DMS 273 treated with DMSO at 0.1 percent for 48 hours (cell line): ENCODE data around the gene SAMD4B.

Source experiments
- DNase-seq: peaks from one replicate; lab custom pipeline; 2025; lab: John Stamatoyannopoulos, UW

Gene SAMD4B

GRCh38 chr19:39397360-39398296 is 55.4 kb downstream of the SAMD4B start:
- peak; percentile 21 for DNase-seq

DNA sequence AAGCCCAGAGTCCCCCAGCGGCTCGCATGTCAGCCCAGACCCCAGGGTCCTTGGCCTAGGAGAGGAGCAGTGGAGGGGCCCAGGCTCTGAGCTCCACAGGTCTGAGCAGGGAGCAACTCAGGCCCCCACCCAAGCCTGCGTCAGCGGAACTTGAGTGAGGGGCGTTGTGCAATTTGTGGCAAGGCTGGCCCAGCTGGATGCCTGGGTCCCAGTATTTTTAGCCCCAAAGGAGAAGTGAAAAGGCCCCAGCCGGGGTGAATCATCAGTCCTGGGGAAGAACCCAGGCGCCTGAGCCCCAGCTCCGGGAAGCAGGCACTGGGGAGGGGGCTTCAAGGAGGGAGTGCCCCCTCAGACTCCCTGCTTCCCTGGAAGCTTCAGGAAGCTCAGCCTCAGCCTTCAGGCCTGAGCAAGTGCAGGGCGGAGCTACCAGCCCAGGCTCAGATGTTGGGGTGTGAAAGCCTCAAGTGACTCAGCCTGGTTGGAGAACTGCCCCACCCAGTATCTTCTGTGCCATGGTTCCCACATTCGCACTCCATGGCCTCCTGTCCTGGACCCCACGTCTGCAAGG is 56.2 kb downstream of the SAMD4B start:
- no peak for DNase-seq

GRCh38 chr19:39399668-39400050 is 57.4 kb downstream of the SAMD4B start:
- no peak for DNase-seq

GRCh38 chr19:39400061-39400460 is 57.8 kb downstream of the SAMD4B start:
- no peak for DNase-seq

DNA sequence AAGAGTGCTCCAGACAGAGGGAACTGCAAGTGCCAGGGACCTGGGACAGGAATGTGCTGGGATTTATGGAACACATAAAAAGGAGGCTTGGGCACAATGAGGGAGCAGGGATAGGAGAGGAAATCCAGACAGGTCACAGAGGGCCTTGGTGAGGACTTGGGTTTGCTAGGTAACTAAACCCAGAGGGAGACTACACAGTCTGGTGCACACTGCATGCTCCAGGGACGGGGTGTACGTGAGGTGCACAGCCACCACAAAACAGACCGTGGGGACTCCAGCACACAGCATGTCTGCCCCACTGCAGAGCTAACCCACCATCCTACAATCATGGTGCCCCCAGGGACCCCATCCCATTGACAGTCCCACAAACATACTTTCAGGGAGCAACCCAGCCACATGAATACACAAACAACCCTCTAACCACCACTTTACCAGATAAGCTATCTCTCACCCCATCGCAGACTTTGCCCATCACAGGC is 58.9 kb downstream of the SAMD4B start:
- DNase-seq, result no peak

- DNase-seq, result no peak
Measured at GRCh38 chr19:39401549-39402345, 59.5 kb downstream of the SAMD4B start.

DNA sequence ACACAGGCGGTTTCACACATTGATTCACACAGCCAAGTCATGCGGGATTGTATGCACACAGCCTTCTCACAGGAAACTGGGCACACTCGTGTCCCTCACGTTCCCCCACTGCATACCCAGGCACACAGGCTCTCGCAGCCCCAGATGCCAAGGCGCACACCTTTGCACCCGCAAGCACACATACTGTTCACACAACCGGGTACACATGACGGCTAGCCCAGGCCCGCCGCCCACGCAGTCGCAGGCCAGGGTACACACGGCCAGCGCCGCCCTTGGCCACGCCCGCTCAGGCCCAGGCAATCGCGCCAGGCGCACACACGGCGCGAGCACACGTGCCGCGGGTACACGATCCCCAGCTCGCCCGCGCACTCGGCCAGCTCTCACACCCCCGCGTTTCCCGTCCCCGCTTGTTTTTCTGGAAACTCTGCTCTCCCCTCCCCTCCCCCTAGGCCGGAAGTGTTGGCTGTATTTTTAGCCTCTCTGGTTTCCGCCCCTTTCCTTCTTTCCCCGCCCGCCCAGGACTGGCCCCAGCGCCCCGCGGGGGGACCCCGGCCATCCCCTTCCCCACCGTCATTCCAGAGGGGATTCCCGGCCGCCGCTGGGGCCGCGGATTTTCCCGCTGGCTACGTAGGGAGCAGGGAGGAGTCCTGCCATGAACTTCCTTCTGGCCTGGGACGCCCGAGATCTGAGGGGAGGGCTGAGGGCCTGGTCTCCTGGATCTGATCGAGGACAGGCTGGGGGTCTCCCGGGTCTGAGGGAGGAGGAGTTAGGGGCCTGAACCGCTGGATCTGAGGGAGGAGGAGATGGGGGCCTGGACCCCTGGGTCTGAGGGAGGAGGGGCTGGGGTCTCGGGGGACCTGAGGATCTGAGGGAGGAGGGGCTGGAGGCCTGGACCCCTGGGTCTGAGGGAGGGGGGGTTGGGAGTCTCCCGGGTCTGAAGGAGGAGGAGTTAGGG is 60.4 kb downstream of the SAMD4B start:
- DNase-seq, result peak; percentile 25

GRCh38 chr19:39403331-39404312 is 61.4 kb downstream of the SAMD4B start:
- peak; percentile 30 for DNase-seq

DNA sequence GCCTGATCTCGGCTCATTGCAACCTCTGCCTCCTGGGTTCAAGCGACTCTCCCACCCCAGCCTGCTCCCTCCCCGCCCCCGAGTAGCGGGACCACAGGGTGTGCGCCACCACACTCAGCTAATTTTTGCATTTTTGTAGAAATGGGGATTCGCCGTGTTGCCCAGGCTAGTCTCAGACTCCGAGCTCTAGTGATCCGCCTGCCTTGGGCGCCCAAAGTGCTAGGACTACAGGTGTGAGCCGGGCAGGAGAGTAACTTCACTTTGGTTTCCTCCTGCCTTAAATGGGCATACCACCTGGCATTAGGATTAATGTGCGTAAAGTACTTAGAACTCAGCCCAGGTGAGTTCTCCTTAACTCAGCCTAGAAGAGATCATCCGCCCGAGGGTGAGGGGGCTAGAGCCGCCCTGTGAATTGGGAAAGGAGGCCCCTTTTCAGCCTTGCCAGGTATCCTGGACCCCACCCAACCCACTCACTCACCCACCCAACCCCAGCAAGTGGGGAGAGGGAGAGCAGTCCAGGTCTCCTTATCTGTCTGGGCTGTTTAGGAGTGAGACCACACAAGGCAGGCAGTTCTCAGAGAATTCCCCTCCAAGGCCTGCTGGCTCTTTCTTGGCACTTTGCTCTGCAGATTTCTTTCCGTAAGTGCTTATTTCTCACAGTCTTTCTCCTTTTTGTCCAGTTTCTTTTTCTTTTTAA is 63.2 kb downstream of the SAMD4B start:
- DNase-seq, result no peak

- no peak for DNase-seq
Measured at GRCh38 chr19:39405958-39406655, 63.9 kb downstream of the SAMD4B start.

DNA sequence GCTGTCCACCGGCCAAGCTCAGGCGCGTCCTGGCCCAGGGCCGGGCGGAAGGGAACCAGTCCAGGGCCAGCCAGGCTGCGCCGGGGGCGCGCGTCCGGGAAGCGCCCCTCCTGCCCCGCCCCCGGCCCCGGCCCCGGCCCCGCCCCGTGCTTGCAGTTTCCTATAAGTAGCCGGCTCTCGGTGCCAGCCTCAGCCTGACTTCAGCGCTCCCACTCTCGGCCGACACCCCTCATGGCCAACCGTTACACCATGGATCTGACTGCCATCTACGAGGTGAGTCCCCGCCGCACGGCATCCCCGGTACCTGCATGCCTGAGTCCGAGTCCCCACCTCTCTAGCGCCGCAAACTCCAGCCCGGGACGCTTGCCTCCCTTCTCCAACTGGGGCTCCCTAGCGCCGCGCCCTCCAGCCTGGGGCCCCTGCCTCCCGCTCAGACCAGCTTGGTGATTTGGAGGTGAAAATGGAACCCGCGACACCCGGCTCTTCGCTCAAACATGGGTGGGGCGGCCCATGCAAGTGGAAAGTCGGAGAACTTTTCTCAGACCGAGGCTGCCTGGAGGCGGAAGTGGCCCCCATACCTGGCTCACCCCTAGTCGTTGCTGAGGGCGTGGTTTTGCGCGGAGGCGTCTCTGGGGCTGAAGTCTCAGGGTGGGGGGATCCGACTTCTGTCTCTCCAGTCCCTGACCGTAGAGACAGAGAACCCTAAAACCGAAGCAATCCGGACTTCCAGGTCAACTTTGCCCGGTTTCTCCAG is 64.6 kb downstream of the SAMD4B start, which contains the start of gene ZFP36:
Gene ZFP36 (plus strand): TSS at position 192 of the 754 bp plus-strand sequence. CDS start 58 bp downstream, at position 250.
- peak; percentile 17 for DNase-seq

DNA sequence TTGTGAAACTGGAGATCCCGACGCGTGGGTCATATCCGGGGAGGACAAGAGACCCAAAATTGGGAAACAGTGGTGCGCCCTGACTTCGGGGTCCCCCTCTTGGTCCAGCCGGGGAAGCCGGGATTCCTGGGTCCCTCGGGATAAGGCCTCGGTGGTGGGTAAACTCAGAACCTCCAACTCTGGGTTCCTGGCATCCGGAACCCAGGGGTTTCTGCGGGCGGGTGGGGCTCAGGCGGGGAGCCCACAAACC is 65.1 kb downstream of the SAMD4B start:
- DNase-seq, result no peak

DNA sequence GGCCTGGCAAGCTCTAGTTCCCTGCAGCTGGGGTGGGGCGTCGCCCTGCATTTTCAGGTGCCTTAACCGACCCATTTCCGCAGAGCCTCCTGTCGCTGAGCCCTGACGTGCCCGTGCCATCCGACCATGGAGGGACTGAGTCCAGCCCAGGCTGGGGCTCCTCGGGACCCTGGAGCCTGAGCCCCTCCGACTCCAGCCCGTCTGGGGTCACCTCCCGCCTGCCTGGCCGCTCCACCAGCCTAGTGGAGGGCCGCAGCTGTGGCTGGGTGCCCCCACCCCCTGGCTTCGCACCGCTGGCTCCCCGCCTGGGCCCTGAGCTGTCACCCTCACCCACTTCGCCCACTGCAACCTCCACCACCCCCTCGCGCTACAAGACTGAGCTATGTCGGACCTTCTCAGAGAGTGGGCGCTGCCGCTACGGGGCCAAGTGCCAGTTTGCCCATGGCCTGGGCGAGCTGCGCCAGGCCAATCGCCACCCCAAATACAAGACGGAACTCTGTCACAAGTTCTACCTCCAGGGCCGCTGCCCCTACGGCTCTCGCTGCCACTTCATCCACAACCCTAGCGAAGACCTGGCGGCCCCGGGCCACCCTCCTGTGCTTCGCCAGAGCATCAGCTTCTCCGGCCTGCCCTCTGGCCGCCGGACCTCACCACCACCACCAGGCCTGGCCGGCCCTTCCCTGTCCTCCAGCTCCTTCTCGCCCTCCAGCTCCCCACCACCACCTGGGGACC is 65.6 kb downstream of the SAMD4B start:
- no peak for DNase-seq

GRCh38 chr19:39408392-39409207 is 66.4 kb downstream of the SAMD4B start:
- no peak for DNase-seq

GRCh38 chr19:39409208-39410016 is 67.2 kb downstream of the SAMD4B start:
- no peak for DNase-seq
